ENCODE results near the gene CYB5R4. TPM values are rescaled to one million over a fixed set of nuclear protein-coding genes. Genes with fewer than 3 reads are reported as not detected.
A peak's percentile ranks its signal among the peaks of the same experiment; 100 is the strongest.

CYB5R4 gene
- total RNA-seq, 1 donor from 2014 or later, result 18.1 TPM

GRCh38 chr6:83960664-83961063, 101.2 kb downstream of the CYB5R4 start:
- no peak for DNase-seq (ENCODE audit: low spot score)
- intact Hi-C loops (cut with DNase I), result no loop called here
- ATAC-seq, result no peak

DNA sequence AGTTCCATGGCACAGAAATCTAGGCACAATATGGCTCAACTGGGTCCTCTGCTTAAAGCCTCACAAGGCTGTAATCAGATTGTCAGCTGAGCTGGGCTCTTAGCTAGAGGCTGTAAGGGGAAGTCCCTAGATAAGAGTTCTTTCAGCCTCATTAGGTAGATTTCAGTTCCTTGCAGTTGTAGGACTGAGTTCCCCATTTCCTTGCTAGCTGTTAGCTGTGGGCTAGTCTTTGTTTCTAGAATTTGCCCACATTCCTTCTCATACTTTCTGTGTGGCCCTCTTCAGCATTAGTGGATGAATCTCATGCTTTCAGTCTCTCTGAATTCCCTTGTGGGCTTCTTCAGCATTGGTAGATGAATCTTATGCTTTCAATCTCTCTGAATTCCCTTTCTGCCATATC, 103.1 kb downstream of the CYB5R4 start:
- intact Hi-C loops (cut with DNase I), result no loop called here
- DNase-seq (ENCODE audit: low spot score), result no peak
- ATAC-seq, result no peak

GRCh38 chr6:83966539-83966938, 107.0 kb downstream of the CYB5R4 start:
- ATAC-seq (no peak), DNase-seq (ENCODE audit: low spot score) (no peak)
- intact Hi-C loops (cut with DNase I), result no loop called here

GRCh38 chr6:83970582-83970981, 111.1 kb downstream of the CYB5R4 start:
- intact Hi-C loops (cut with DNase I), result no loop called here

GRCh38 chr6:83974409-83975050, 115.0 kb downstream of the CYB5R4 start:
- DNase-seq (ENCODE audit: low spot score) (no peak), ATAC-seq (no peak)
- intact Hi-C loops (cut with DNase I), result no loop called here

More at GRCh38 chr6:83970582-83970981, 111.1 kb downstream of the CYB5R4 start:
- DNase-seq (ENCODE audit: low spot score), result no peak
- ATAC-seq, result no peak

GRCh38 chr6:83976037-83976755, 116.7 kb downstream of the CYB5R4 start:
- no peak for ATAC-seq
- intact Hi-C loops (cut with DNase I), result no loop called here
- no peak for DNase-seq (ENCODE audit: low spot score)

- ATAC-seq (no peak), DNase-seq (ENCODE audit: low spot score) (no peak)
- intact Hi-C loops (cut with DNase I), result no loop called here
These were observed 117.4 kb downstream of the CYB5R4 start for GRCh38 chr6:83976871-83977270.

GRCh38 chr6:83978324-83978734, 118.8 kb downstream of the CYB5R4 start:
- no peak for DNase-seq (ENCODE audit: low spot score)
- ATAC-seq, result peak; percentile 45
- intact Hi-C loops (cut with DNase I), result no loop called here

DNA sequence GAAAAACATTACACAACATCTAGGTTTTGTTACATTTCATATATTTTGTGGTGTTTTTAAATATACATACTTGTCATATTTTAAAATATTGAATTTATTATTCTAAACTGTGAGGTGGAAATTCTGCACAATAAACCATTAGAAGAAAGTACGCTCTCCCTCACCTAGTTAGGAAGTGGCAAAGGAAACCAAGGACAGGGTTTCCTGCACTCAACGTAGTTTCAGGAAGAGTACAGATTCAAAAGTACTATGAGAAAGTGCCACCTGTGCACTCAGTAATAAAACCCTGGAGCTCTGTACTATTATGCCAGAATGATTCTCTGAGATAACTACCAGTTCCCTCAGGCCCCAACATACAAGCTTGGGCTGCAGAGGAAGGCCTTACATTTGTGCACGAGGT, 119.5 kb downstream of the CYB5R4 start:
- intact Hi-C loops (cut with DNase I), result no loop called here
- no peak for DNase-seq (ENCODE audit: low spot score)
- no peak for ATAC-seq

- intact Hi-C loops (cut with DNase I), result no loop called here
These were observed 124.9 kb downstream of the CYB5R4 start for GRCh38 chr6:83984411-83984810.

GRCh38 chr6:83985308-83985713, 125.8 kb downstream of the CYB5R4 start:
- intact Hi-C loops (cut with DNase I), result no loop called here
- DNase-seq (ENCODE audit: low spot score) (no peak), ATAC-seq (peak; percentile 89)

More at GRCh38 chr6:83984411-83984810, 124.9 kb downstream of the CYB5R4 start:
- no peak for DNase-seq (ENCODE audit: low spot score)
- no peak for ATAC-seq

GRCh38 chr6:83985715-83986114, 126.2 kb downstream of the CYB5R4 start:
- DNase-seq (ENCODE audit: low spot score) (no peak), ATAC-seq (peak; percentile 22)
- intact Hi-C loops (cut with DNase I), result no loop called here

DNA sequence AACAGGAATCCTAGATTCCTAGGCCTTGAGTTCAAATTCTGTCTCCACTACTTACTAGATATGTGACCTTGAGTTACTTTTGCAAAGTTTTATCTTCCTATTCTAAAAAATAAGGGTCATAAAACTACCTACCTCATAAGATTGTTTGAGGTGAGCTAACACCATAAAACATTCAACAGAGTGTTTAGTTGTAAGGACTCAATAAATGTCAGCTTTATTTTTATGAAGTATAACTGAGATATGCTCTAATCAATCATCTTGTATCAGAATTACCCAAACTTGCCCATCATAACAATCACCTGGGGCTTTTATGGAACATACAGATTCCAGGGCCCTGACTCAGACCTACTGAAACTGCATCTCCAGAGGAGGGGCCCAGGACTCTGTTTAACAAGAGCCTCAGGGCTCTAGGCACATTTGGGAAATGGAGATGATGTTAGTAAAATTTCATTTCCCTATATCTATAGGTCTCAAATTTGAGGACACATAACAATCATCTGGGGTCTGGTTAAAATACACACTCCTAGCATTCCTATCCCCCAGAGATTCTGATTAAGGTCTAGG, 138.6 kb downstream of the CYB5R4 start:
- DNase-seq (ENCODE audit: low spot score) (no peak), ATAC-seq (no peak)
- intact Hi-C loops (cut with DNase I), result no loop called here

DNA sequence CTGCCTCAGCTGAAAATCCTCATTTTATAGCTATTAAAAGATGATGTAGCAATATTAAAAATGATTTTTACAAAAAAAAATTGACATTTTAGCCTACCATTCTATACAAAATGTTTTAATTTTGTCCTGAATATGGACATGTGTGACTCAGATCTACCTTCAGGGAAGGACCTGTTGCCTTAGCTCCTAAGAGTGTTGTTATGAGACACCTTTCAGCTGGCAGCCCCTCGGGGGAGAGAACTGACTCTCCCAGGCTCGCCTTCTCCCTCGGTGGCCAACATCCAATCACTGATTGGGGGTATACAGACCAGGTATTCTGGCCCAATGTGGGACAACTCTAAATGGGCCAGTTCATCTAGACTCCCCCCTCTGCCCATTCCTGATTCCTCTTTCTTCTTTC, 141.6 kb downstream of the CYB5R4 start:
- ATAC-seq, result no peak
- intact Hi-C loops (cut with DNase I), result no loop called here
- DNase-seq (ENCODE audit: low spot score), result no peak

GRCh38 chr6:84002226-84002625, 142.7 kb downstream of the CYB5R4 start:
- no peak for DNase-seq (ENCODE audit: low spot score)
- intact Hi-C loops (cut with DNase I), result no loop called here
- no peak for ATAC-seq

GRCh38 chr6:84003131-84003530, 143.6 kb downstream of the CYB5R4 start:
- ATAC-seq, result no peak
- intact Hi-C loops (cut with DNase I), result no loop called here
- DNase-seq (ENCODE audit: low spot score), result no peak

DNA sequence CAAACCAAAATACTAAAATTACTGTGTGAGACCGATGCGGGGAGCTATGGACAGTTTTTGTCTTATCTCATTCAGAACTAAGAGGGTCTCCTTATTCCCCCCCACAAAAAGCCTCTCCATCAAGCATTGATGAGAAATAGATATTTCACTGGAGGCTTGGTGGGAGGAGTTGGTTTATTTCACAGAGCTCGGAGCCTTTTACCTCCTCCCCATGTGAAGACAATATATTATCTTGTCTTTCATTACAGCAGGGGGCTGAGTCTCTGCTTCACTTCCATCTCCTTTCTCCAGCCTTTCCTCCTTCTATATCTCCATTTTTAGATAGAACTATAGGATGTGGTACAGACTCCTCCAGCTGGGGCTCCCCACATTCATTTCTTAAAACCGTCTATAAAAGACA, 144.2 kb downstream of the CYB5R4 start:
- intact Hi-C loops (cut with DNase I), result no loop called here
- ATAC-seq (no peak), DNase-seq (ENCODE audit: low spot score) (no peak)

GRCh38 chr6:84007871-84008270, 148.4 kb downstream of the CYB5R4 start:
- DNase-seq (ENCODE audit: low spot score) (no peak), ATAC-seq (no peak)
- intact Hi-C loops (cut with DNase I), result no loop called here

- intact Hi-C loops (cut with DNase I), result no loop called here
- ATAC-seq, result no peak
These were observed 153.9 kb downstream of the CYB5R4 start for GRCh38 chr6:84013354-84013753.

DNA sequence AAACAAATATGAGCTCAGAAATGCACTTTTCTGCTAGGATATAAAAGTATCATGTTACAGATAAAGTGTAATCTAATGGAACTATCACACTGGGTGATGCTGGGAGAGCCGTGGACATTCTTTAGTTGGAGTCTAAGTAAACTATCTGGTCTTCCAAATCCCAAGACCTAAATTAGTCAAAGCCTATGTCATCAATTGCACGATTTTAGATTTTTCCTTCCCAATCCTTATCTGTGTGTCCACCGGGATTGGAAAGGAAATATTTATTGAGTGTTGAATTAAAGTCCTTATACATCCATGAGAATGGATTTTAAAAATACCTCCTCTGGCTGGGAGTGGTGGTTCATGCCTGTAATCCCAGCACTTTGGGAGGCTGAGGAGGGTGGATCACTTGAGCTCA, 154.4 kb downstream of the CYB5R4 start:
- ATAC-seq, result no peak
- DNase-seq (ENCODE audit: low spot score), result no peak
- intact Hi-C loops (cut with DNase I), result no loop called here

More at GRCh38 chr6:84013354-84013753, 153.9 kb downstream of the CYB5R4 start:
- no peak for DNase-seq (ENCODE audit: low spot score)
